ENCODE results near the gene TRIM17. TPM values are rescaled to one million over a fixed set of nuclear protein-coding genes. Genes with fewer than 3 reads are reported as not detected.

Gene TRIM17
- total and polyA plus RNA-seq, 2 of the 8 experiments (the other 6 are each of a cell fraction or from before 2014, with no cell fraction given), result 1.1 to 2.2 TPM

DNA sequence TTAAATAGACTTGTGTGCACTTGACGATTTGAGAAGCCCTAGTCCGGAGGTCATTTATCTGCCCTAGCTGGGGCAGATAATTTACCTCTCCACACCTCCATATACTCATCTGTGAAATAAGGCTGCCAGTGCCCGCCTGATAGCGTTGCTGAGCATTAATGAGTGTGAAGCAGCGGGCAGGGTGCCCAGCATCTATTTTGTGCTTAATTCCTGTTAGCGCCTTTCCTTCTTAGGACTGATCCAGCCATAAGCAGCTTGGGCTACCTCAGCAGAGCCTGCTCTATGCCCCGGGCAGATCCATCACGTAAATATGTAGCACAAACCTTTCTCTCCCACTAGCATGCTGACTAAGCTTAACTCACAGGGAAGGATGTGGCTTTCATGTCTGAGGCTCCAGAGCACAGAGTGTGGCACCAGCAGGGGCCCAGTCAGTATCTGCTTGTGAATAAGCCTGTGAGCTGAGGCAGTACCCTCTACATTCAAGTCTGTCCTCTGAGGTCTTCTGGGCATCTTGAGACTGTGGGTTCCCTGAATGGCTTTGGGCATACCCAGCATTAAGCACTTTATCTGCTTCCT lies 49.0 kb upstream of the TRIM17 start (continued):
- TF ChIP-seq KDM1A (IDR thresholded peaks at IDR 0.05; ENCODE audit: borderline replicate concordance, low read length), result no peak
- no peak for TF ChIP-seq RNF2 (IDR thresholded peaks at IDR 0.05; ENCODE audit: borderline replicate concordance, low read depth, low read length, missing control alignments, poor library complexity, severe bottlenecking)
- no peak for TF ChIP-seq SIX5 (IDR thresholded peaks at IDR 0.05; ENCODE audit: low read depth, low read length)
- TF ChIP-seq SAP30 (IDR thresholded peaks at IDR 0.05; ENCODE audit: insufficient read depth, insufficient replicate concordance, low read length), result no peak
- TF ChIP-seq CBX5 (IDR thresholded peaks at IDR 0.05; ENCODE audit: low read depth, low read length), result no peak
- no peak for TF ChIP-seq EGR1 (IDR thresholded peaks at IDR 0.05; ENCODE audit: borderline replicate concordance, low read depth, low read length)
- no peak for TF ChIP-seq TCF12 (IDR thresholded peaks at IDR 0.05; ENCODE audit: low read depth, low read length)
